ENCODE data around the gene RFX7.

RFX7 gene

DNA sequence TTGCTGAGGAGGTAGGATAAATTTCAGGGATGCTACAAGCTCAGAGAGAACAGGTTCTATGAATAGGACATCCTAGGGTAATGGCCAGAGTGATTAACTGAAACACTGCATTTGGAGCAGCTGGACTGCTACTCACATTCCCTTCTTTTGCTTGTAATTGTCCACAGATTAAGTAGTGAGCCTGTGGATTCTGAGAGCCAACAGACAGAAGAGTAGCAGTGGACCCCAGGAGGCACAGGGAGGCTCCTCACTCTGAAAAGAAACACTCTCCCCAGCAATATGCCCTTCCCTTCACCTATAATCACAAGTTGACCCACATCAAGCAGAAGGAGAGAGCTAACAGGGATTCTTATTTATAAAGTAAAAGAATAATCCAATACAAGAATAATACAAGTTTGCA lies 10.6 kb upstream of the RFX7 start:
- Histone ChIP-seq H4K20me1 (ENCODE audit: insufficient read depth, low read length) (no peaks in the 10 kb centered on the region), H3K27me3 (ENCODE audit: insufficient read depth, low read length) (no peaks in the 10 kb centered on the region), H3K9me3 (ENCODE audit: low read length) (no peaks in the 10 kb centered on the region), H3K4me1 (ENCODE audit: insufficient read depth, low read length, severe bottlenecking) (no peaks in the 10 kb centered on the region), H3K4me3 (ENCODE audit: low read depth, low read length, poor library complexity, severe bottlenecking) (no peak overlapping the region), H3K79me2 (ENCODE audit: insufficient read depth, low read length) (no peaks in the 10 kb centered on the region), H3K4me2 (ENCODE audit: low read length) (no peak overlapping the region), H3K9me2 (ENCODE audit: low read depth, low read length) (no peaks in the 10 kb centered on the region), H3K9ac (ENCODE audit: low read length) (no peak overlapping the region), H3K27ac (ENCODE audit: low read depth, low read length, poor library complexity, severe bottlenecking) (no peak overlapping the region), H3F3A (ENCODE audit: insufficient read depth, low read length) (no peaks in the 10 kb centered on the region), H3K36me3 (ENCODE audit: insufficient read depth, low read length) (no peaks in the 10 kb centered on the region), H2AFZ (ENCODE audit: low read length) (no peak overlapping the region)
- TF ChIP-seq CTCF (IDR thresholded peaks at IDR 0.05; ENCODE audit: low read length), result no peak
- no peak for TF ChIP-seq EZH2 (IDR thresholded peaks at IDR 0.05; ENCODE audit: borderline replicate concordance, low read length)

DNA sequence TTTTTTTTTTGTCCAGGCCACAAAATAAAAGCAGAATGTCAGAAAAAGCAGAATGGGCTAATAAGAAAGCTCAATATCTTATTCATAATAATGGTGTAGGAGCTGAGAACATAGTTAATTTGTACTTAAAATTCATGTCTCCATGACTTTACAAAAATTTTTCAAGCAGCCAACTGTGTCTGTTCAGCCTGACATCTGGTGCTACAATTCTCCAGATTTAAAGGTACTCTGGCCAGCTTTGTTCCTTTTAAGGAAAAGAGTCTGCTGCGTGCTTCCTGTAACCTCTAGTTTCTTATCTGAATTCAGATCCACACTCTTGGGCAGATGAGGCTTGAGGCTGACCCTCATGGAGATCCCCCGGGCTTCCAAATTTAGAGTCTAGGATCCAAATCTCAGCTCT lies 8.7 kb upstream of the RFX7 start:
- Histone ChIP-seq H3K9me3 (ENCODE audit: low read length) (no peaks in the 10 kb centered on the region), H4K20me1 (ENCODE audit: insufficient read depth, low read length) (no peaks in the 10 kb centered on the region), H3K4me3 (ENCODE audit: low read depth, low read length, poor library complexity, severe bottlenecking) (no peak overlapping the region), H3F3A (ENCODE audit: insufficient read depth, low read length) (no peaks in the 10 kb centered on the region; the same call in 1 of the 2 replicates), H3K9ac (ENCODE audit: low read length) (no peak overlapping the region), H3K27ac (ENCODE audit: low read depth, low read length, poor library complexity, severe bottlenecking) (no peak overlapping the region), H3K79me2 (ENCODE audit: insufficient read depth, low read length) (no peaks in the 10 kb centered on the region), H2AFZ (ENCODE audit: low read length) (no peak overlapping the region), H3K27me3 (ENCODE audit: insufficient read depth, low read length) (no peaks in the 10 kb centered on the region), H3K4me2 (ENCODE audit: low read length) (no peak overlapping the region), H3K36me3 (ENCODE audit: insufficient read depth, low read length) (no peaks in the 10 kb centered on the region), H3K4me1 (ENCODE audit: insufficient read depth, low read length, severe bottlenecking) (no peaks in the 10 kb centered on the region), H3K9me2 (ENCODE audit: low read depth, low read length) (no peaks in the 10 kb centered on the region)
- TF ChIP-seq EZH2 (IDR thresholded peaks at IDR 0.05; ENCODE audit: borderline replicate concordance, low read length), result no peak
- no peak for TF ChIP-seq CTCF (IDR thresholded peaks at IDR 0.05; ENCODE audit: low read length)

- H4K20me1 ChIP-seq (ENCODE audit: insufficient read depth, low read length), result no peaks in the 10 kb centered on the region
- H3F3A ChIP-seq (ENCODE audit: insufficient read depth, low read length), result no peaks in the 10 kb centered on the region; the same call in 1 of the 2 replicates
- H3K9me3 ChIP-seq (ENCODE audit: low read length), result no peaks in the 10 kb centered on the region
- H3K4me2 ChIP-seq (ENCODE audit: low read length), result no peak overlapping the region
- H3K27ac ChIP-seq (ENCODE audit: low read depth, low read length, poor library complexity, severe bottlenecking), result no peak overlapping the region
- no peaks in the 10 kb centered on the region for H3K79me2 ChIP-seq (ENCODE audit: insufficient read depth, low read length)
- TF ChIP-seq CTCF (IDR thresholded peaks at IDR 0.05; ENCODE audit: low read length), result no peak
- TF ChIP-seq EZH2 (IDR thresholded peaks at IDR 0.05; ENCODE audit: borderline replicate concordance, low read length), result no peak
- no peak overlapping the region for H3K4me3 ChIP-seq (ENCODE audit: low read depth, low read length, poor library complexity, severe bottlenecking)
- H3K9ac ChIP-seq (ENCODE audit: low read length), result no peak overlapping the region
- no peak overlapping the region for H2AFZ ChIP-seq (ENCODE audit: low read length)
- H3K4me1 ChIP-seq (ENCODE audit: insufficient read depth, low read length, severe bottlenecking), result no peaks in the 10 kb centered on the region
- H3K9me2 ChIP-seq (ENCODE audit: low read depth, low read length), result no peaks in the 10 kb centered on the region
- H3K27me3 ChIP-seq (ENCODE audit: insufficient read depth, low read length), result no peaks in the 10 kb centered on the region
- no peaks in the 10 kb centered on the region for H3K36me3 ChIP-seq (ENCODE audit: insufficient read depth, low read length)
Measured at GRCh38 chr15:56251315-56252095, 7.8 kb upstream of the RFX7 start.
